ENCODE measurements around the gene AAK1. TPM values are rescaled to one million over a fixed set of nuclear protein-coding genes. Genes with fewer than 3 reads are reported as not detected.

Gene AAK1
- polyA plus RNA-seq, 1 donor from 2014 or later: 26.7 TPM

DNA sequence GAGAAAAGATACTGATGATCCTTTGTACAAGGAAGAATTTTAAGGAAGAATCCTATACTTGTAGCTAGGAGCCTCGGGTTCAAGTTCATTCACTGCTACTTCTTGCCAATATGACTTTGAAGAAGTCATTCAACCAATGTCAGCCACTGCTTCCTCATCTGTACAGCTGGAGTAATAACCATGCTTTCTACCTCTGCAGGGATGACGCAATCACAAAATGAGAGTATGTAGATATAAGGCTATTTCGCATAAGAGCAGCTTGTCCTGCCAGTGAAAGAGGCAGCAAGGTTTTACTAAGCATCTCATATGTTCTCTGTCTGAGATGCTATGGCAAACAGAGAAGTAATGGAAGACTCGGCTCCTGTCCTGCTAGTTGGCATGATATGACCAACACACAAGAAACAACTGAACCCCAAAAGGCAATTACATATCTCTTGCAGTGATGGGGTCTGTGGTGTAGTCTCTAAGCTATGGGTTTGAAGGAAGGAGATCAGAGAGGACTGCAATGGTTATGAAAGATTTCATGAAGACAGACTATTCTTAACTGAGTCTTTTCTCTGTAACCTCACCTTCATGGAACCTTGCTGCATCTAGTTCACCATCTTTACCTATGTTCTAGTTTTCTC lies 9.2 kb downstream of the AAK1 start:
- Histone ChIP-seq H3K36me3 (ENCODE audit: insufficient read depth, low read length) (no peaks in the 10 kb centered on the region), H2AFZ (ENCODE audit: low read depth, low read length) (no peak overlapping the region), H3F3A (ENCODE audit: insufficient read depth, low read length, poor library complexity, severe bottlenecking) (no peaks in the 10 kb centered on the region), H4K20me1 (ENCODE audit: insufficient read depth) (peaks cover 4% of the 10 kb centered on the region), H3K27ac (ENCODE audit: low read length) (no peak overlapping the region), H3K79me2 (replicated peaks; ENCODE audit: insufficient read depth, low read length) (peaks cover 44% of the 10 kb centered on the region), H3K9me2 (ENCODE audit: insufficient read depth, low read length) (no peaks in the 10 kb centered on the region), H3K4me2 (ENCODE audit: low read length) (no peak overlapping the region), H3K4me3 (ENCODE audit: low read length) (no peak overlapping the region), H3K9me3 (ENCODE audit: low read length) (no peaks in the 10 kb centered on the region), H3K27me3 (ENCODE audit: insufficient read depth, low read depth, low read length) (no peaks in the 10 kb centered on the region), H3K9ac (ENCODE audit: low read length) (no peak overlapping the region)
- no peak for TF ChIP-seq EZH2 (IDR thresholded peaks at IDR 0.05; ENCODE audit: borderline replicate concordance, insufficient read depth, low read length, poor library complexity, severe bottlenecking)
- no peak for TF ChIP-seq SMC3 (conservative IDR thresholded peaks at IDR 0.05; ENCODE audit: poor library complexity)
- no peak for TF ChIP-seq MXI1 (conservative IDR thresholded peaks at IDR 0.05; ENCODE audit: poor library complexity, severe bottlenecking)
- no peak for TF ChIP-seq TAF1 (IDR thresholded peaks at IDR 0.05; ENCODE audit: low read depth)
- no peak for TF ChIP-seq RAD21 (conservative IDR thresholded peaks at IDR 0.05)
- no peak for TF ChIP-seq POLR2AphosphoS5 (IDR thresholded peaks at IDR 0.05)
- TF ChIP-seq, protein P1, sequence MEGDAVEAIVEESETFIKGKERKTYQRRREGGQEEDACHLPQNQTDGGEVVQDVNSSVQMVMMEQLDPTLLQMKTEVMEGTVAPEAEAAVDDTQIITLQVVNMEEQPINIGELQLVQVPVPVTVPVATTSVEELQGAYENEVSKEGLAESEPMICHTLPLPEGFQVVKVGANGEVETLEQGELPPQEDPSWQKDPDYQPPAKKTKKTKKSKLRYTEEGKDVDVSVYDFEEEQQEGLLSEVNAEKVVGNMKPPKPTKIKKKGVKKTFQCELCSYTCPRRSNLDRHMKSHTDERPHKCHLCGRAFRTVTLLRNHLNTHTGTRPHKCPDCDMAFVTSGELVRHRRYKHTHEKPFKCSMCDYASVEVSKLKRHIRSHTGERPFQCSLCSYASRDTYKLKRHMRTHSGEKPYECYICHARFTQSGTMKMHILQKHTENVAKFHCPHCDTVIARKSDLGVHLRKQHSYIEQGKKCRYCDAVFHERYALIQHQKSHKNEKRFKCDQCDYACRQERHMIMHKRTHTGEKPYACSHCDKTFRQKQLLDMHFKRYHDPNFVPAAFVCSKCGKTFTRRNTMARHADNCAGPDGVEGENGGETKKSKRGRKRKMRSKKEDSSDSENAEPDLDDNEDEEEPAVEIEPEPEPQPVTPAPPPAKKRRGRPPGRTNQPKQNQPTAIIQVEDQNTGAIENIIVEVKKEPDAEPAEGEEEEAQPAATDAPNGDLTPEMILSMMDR (IDR thresholded peaks at IDR 0.05; ENCODE audit: poor library complexity, severe bottlenecking): no peak
- TF ChIP-seq, protein P2, sequence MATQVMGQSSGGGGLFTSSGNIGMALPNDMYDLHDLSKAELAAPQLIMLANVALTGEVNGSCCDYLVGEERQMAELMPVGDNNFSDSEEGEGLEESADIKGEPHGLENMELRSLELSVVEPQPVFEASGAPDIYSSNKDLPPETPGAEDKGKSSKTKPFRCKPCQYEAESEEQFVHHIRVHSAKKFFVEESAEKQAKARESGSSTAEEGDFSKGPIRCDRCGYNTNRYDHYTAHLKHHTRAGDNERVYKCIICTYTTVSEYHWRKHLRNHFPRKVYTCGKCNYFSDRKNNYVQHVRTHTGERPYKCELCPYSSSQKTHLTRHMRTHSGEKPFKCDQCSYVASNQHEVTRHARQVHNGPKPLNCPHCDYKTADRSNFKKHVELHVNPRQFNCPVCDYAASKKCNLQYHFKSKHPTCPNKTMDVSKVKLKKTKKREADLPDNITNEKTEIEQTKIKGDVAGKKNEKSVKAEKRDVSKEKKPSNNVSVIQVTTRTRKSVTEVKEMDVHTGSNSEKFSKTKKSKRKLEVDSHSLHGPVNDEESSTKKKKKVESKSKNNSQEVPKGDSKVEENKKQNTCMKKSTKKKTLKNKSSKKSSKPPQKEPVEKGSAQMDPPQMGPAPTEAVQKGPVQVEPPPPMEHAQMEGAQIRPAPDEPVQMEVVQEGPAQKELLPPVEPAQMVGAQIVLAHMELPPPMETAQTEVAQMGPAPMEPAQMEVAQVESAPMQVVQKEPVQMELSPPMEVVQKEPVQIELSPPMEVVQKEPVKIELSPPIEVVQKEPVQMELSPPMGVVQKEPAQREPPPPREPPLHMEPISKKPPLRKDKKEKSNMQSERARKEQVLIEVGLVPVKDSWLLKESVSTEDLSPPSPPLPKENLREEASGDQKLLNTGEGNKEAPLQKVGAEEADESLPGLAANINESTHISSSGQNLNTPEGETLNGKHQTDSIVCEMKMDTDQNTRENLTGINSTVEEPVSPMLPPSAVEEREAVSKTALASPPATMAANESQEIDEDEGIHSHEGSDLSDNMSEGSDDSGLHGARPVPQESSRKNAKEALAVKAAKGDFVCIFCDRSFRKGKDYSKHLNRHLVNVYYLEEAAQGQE (IDR thresholded peaks at IDR 0.05; ENCODE audit: borderline replicate concordance): no peak
- TF ChIP-seq EP300 (conservative IDR thresholded peaks at IDR 0.05; ENCODE audit: poor library complexity, severe bottlenecking): no peak

DNA sequence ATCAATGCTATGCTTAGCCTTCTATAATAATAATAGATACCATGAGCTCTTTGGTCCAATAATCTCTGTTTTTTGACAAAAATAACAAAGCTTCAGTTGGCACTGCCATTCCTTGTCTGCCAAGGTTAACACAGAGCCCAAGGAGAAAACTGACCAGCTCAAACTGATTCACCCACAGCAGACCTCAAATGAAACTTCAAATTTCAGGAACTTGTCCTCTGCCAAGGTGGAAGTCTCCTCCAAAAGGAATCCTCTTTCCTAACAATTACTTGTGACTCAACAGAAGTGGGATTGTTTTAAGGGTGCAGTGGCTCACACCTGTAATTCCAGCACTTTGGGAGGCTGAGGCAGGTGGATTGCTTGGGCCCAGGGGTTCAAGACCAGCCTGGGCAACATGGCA lies 12.1 kb downstream of the AAK1 start:
- H4K20me1 ChIP-seq (ENCODE audit: insufficient read depth): no peaks in the 10 kb centered on the region
- H3K36me3 ChIP-seq (ENCODE audit: insufficient read depth, low read length): no peaks in the 10 kb centered on the region
- no peaks in the 10 kb centered on the region for H3K27me3 ChIP-seq (ENCODE audit: insufficient read depth, low read depth, low read length)
- H3K4me2 ChIP-seq (ENCODE audit: low read length): no peak overlapping the region
- H3K9me3 ChIP-seq (ENCODE audit: low read length): no peaks in the 10 kb centered on the region
- no peak overlapping the region for H3K27ac ChIP-seq (ENCODE audit: low read length)
- H3K9me2 ChIP-seq (ENCODE audit: insufficient read depth, low read length): no peaks in the 10 kb centered on the region
- no peak overlapping the region for H2AFZ ChIP-seq (ENCODE audit: low read depth, low read length)
- H3F3A ChIP-seq (ENCODE audit: insufficient read depth, low read length, poor library complexity, severe bottlenecking): no peaks in the 10 kb centered on the region
- TF ChIP-seq, protein P2 (IDR thresholded peaks at IDR 0.05; ENCODE audit: borderline replicate concordance): no peak
- no peak for TF ChIP-seq EP300 (conservative IDR thresholded peaks at IDR 0.05; ENCODE audit: poor library complexity, severe bottlenecking)
- TF ChIP-seq EZH2 (IDR thresholded peaks at IDR 0.05; ENCODE audit: borderline replicate concordance, insufficient read depth, low read length, poor library complexity, severe bottlenecking): no peak
- TF ChIP-seq POLR2AphosphoS5 (IDR thresholded peaks at IDR 0.05): no peak
- no peak for TF ChIP-seq SMC3 (conservative IDR thresholded peaks at IDR 0.05; ENCODE audit: poor library complexity)
- no peak for TF ChIP-seq MXI1 (conservative IDR thresholded peaks at IDR 0.05; ENCODE audit: poor library complexity, severe bottlenecking)
- no peak for TF ChIP-seq TAF1 (IDR thresholded peaks at IDR 0.05; ENCODE audit: low read depth)
- TF ChIP-seq, protein P1 (IDR thresholded peaks at IDR 0.05; ENCODE audit: poor library complexity, severe bottlenecking): no peak
- no peak for TF ChIP-seq RAD21 (conservative IDR thresholded peaks at IDR 0.05)
- H3K9ac ChIP-seq (ENCODE audit: low read length): no peak overlapping the region
- no peak overlapping the region for H3K4me3 ChIP-seq (ENCODE audit: low read length)
- peaks cover 41% of the 10 kb centered on the region for H3K79me2 ChIP-seq (replicated peaks; ENCODE audit: insufficient read depth, low read length)

Measured in neural cell (in vitro differentiated cells).